GM18502 (cell line): Measurements from ENCODE around the gene RWDD2A.

Experiments
- ATAC-seq: cut with Tn5 transposase; IDR thresholded peaks from one replicate; pipeline ENCODE4 v1.9.1; 2021; ENCODE audit warnings: mild to moderate bottlenecking; ENCODE audit not compliant: unreplicated experiment, poor library complexity

The RWDD2A gene

GRCh38 chr6:83193747-83194566 is 800 bp downstream of the RWDD2A start:
- ATAC-seq = peak; percentile 23

DNA sequence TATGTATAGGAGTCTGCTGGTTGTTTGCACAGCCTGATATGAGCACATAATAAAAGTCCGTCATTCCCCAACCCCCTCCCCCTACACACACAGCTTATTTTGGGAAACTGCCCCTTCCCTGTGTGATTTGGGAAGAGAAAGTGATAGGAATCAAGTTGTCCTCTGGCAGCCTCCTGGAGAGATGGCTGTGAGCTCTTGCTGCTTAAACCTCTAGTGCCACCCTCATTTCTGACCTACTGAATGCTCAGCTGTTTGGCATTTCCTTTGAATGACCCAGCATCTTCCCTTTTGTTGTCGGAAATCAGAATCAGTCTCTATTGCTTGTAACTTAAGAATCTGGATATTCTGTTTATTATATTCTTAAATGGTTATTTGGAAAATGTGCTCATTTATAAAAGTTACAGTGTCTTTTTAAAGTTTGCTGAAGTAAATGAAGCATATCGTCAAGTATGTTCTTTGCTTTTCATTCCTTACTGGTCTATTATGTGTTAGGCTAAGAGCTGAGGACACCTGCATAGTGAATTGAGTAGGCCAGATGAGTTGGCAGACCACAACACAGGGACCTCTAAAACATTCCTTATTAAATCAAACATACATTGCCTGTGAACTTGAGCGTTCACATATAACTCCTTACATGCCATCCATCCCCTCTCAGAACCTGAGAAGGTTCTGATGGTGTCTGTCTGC is 5.5 kb downstream of the RWDD2A start:
- ATAC-seq = no peak

DNA sequence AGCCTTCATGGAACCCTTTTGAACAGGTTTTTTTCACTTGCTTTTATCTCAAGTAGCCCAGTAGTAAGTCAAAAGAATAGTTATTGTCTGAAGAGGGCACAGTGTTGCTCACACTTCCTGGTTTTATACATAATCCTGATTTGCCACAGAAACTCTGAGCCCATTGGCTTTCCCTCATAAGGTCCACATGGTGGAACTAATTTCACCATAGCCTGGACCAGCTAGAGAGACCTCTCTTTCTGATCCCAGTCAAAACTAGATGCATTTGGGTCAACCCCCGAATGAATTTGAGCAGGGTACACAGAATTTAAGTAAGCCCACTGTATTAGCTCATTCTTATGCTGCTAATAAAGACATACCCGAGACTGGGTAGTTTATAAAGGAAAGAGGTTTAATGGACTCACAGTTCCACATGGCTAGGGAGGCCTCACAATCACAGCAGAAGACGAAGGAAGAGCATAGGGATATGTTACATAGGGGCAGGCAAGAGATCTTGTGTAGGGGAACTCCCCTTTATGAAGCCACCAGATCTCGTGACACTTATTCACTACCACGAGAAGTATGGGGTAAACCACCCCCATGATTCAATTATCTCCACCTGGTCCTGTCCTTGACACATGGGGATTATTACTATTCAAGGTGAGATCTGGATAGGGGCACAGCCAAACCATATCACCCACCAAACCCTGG is 6.2 kb downstream of the RWDD2A start:
- peak; percentile 73 for ATAC-seq

DNA sequence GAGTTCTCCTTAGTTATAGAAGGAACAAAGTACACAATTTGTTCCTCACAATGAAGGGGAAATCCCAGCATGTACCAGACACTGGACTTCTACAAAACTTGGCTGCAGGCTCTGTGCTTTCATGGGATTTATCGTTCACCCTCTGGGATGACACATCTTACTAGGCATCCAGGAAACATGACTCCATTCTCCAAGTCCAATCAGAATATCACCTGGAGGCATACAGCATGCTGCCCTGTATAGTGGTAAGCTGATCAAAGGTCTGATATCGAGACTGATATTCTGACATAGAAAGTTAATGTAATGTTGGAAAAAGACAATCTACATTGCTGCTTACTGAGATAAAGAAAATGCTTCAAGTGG is 6.7 kb downstream of the RWDD2A start:
- ATAC-seq = no peak

GRCh38 chr6:83202031-83202430 is 8.9 kb downstream of the RWDD2A start:
- ATAC-seq = no peak

DNA sequence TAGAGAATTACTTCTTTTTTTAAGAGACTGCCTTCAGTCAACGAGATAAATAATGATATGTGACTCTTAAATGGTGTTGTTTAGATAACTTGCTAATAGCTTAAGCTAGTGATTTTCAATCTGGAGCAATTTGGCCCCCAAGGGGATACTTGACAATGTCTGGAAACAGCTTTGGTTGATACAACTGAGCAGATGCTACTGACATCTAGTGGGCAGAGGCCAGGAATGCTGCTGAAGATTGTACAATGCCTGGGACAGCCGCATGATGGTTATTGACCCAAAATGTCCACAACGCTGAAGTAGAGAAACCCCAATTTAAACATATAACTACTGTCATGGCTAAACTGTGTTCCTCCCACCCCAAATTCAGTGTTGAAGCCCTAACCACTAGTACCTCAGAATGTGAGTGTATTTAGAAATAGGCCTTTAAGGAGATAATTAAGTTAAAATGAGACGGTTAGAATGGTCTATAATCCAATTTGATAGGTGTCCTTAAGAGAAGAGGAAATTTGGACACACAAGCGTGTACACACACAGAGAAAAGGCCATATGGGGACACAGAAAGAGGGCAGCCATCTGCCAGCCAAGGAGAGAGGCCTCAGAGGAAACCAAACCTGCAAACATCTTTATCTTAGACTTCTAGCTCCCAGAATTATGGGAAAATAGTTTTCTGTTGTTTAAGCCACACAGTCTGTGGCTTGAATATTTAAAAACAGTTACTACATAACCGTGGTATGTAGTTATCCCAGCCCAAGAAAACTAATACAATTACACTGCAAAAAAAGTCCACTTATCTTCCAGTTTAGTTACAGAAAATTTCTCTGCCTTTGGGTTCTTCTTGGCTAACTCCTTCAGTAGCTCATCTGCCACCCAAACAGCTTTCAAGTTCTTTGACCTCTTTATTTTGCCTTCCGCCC is 22.2 kb downstream of the RWDD2A start:
- peak; percentile 100 for ATAC-seq

DNA sequence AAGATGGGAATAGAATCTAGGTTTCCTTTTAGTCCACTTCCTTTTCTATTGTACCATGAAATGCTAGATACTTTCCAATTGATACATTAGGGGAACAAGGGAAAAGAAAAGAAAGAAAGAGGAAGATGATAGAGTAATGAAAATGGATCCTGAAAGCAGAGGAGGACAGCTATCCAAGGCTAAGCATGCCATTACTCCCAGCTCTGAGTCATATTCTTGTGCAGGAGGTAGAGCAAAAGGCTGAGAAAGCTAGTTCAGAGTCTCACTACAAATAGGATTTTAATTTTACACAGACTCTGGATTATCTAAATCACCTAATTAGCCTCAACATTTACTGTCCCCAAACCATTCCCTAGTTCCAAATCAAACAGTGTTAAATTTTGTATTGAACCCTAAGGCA is 23.6 kb downstream of the RWDD2A start:
- ATAC-seq = no peak

GRCh38 chr6:83218646-83219045 is 25.5 kb downstream of the RWDD2A start:
- no peak for ATAC-seq

DNA sequence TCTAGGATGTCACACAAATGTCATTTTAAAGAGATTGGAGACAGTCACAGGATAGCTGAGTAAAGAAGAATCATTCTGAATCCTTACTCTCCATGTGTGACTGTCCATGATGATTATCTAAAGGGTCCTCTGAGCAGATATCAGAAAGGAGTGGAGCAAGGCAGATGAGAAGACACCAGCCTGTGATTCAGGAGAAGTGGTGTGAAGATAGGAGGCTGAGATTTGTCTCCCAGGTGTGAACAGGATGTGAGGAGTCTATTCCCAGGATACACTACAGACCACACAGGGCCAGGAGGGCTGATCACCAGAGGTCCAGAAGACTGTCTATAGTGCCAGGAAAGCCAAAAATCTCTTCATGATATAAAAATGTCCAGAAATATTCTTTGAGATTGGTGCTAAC is 27.0 kb downstream of the RWDD2A start:
- no peak for ATAC-seq

- ATAC-seq = no peak
Observed at GRCh38 chr6:83221276-83221675, 28.1 kb downstream of the RWDD2A start.

GRCh38 chr6:83221889-83222479 is 28.8 kb downstream of the RWDD2A start:
- ATAC-seq = no peak

- ATAC-seq = no peak
Observed at GRCh38 chr6:83226517-83226916, 33.4 kb downstream of the RWDD2A start.

GRCh38 chr6:83231146-83231545 is 38.0 kb downstream of the RWDD2A start:
- ATAC-seq = no peak

DNA sequence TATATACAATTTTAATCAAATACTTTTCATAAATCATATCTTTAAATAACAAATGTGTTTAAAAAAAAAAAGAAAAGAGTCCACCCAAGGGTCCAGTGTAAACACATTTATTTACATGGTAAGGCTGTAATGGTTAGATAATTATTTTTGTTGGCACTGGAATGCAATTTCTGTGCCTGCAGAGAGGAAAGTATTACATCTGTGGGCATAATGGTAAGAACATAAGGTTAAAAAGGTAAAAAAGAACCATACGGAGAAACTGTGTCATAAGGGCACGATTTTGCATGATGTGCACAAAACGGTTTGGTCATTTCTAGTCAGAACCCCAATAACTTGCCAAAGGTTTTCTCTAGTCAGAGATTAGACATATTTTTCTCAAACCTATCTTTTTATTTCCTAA is 54.3 kb downstream of the RWDD2A start:
- no peak for ATAC-seq
